Measurements from ENCODE around the gene PTPRD.

- TF ChIP-seq EZH2phosphoT487 (IDR thresholded peaks at IDR 0.05) (no peak), CTCF (IDR thresholded peaks at IDR 0.05) (no peak), EZH2 (IDR thresholded peaks at IDR 0.05) (no peak)
Observed at GRCh38 chr9:9091387-9091786, 1521.4 kb downstream of the PTPRD start.

Data from neural progenitor cell (in vitro differentiated cells).